Measurements from ENCODE around the gene ROR2.

ROR2 gene

DNA sequence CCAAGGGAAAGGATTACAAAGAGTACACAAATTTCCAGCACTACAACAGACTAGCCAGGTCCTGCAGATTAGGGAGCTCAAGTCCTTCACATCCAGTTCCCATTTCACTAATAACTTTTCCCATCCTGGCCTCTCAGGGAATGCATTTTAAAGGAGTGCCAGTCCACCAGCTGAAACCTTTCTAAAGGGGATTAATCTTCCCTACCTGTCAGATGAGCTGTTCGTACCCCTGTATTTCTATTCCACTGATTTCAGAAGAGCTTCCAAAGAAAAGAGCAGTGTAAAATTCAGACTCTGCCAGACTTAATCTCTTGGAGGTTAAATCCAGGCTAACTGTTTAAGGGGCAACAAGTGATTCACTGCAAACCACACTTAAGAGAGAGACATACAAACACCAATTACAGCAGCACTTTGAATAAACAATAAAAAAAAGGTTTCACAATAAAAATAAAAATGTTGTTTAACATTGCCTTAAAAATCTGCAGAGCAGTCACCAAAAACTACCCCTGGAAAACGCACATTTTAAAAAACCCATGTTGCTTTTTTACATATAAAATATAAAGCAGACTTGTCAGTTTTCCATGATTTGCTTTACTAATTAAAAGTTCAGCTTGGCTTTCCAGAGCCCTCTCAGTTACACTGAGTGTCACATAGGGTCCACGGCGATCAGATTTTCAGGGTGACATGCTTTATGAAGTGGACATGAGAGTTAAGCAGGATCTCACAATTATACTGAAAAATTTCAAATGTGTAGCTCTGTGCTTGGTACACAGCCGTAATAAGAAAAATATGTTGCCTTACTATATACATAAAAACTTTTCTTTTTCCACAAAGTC, 3.2 kb downstream of the ROR2 start:
- H3K4me3 ChIP-seq (ENCODE audit: low read depth, low read length), result no peak overlapping the region
- ChIA-PET POLR2A (no interaction called here), CTCF (interaction anchor here (1.2 to 4.2 kb wide), 4 partner anchors 7 to 176 kb away, joined by 4 to 34 read pairs (median 4); no protein-coding TSS in a partner anchor)
- no peak for TF ChIP-seq CTCF (IDR thresholded peaks at IDR 0.05; ENCODE audit: insufficient read depth, low read length, missing control alignments)
- no peak for DNase-seq (ENCODE audit: low read depth, low spot score)

DNA sequence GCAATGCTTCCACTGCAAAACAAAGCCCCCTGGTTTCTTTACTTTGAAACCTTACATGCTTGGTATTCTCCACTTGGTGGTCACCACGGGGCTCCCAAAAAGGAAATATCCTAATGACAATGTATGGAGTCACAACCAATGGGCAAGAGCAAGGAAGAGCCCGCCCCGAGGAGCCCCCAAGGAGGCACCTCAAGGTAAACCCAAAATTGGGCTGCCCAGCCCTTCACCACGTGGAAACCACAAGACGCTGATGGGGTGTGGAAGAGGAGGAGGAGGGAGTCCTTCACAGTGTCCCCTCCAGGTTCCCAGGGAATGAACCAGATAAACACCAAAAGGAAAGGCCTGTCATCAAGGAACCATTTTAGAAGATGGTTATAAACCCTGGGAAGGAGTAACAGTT, 3.8 kb downstream of the ROR2 start:
- POLR2A ChIA-PET, result no interaction called here
- CTCF ChIA-PET, result interaction anchor here (1.6 to 4.2 kb wide), 4 partner anchors 8 to 175 kb away, joined by 4 to 34 read pairs (median 6); no protein-coding TSS in a partner anchor
- no peak for TF ChIP-seq CTCF (IDR thresholded peaks at IDR 0.05; ENCODE audit: insufficient read depth, low read length, missing control alignments)
- H3K4me3 ChIP-seq (ENCODE audit: low read depth, low read length), result no peak overlapping the region
- DNase-seq (ENCODE audit: low read depth, low spot score), result no peak

- no peak for TF ChIP-seq CTCF (IDR thresholded peaks at IDR 0.05; ENCODE audit: insufficient read depth, low read length, missing control alignments)
- H3K4me3 ChIP-seq (ENCODE audit: low read depth, low read length), result no peak overlapping the region
- DNase-seq (ENCODE audit: low read depth, low spot score), result no peak
- ChIA-PET CTCF (interaction anchor here (0.9 to 4.2 kb wide), 6 partner anchors 9 to 174 kb away, joined by 4 to 34 read pairs (median 4); no protein-coding TSS in a partner anchor), POLR2A (interaction anchor here (0.9 kb wide), 1 partner anchor 9 kb away, joined by 5 read pairs; no protein-coding TSS in a partner anchor)
Observed at GRCh38 chr9:91945277-91946085, 4.5 kb downstream of the ROR2 start.

- CTCF ChIA-PET, result interaction anchor here (1.1 to 4.2 kb wide), 4 partner anchors 8 to 168 kb away, joined by 4 to 34 read pairs (median 6); no protein-coding TSS in a partner anchor
- H3K4me3 ChIP-seq (ENCODE audit: low read depth, low read length), result no peak overlapping the region
Observed at GRCh38 chr9:91944711-91945110, 5.3 kb downstream of the ROR2 start.

DNA sequence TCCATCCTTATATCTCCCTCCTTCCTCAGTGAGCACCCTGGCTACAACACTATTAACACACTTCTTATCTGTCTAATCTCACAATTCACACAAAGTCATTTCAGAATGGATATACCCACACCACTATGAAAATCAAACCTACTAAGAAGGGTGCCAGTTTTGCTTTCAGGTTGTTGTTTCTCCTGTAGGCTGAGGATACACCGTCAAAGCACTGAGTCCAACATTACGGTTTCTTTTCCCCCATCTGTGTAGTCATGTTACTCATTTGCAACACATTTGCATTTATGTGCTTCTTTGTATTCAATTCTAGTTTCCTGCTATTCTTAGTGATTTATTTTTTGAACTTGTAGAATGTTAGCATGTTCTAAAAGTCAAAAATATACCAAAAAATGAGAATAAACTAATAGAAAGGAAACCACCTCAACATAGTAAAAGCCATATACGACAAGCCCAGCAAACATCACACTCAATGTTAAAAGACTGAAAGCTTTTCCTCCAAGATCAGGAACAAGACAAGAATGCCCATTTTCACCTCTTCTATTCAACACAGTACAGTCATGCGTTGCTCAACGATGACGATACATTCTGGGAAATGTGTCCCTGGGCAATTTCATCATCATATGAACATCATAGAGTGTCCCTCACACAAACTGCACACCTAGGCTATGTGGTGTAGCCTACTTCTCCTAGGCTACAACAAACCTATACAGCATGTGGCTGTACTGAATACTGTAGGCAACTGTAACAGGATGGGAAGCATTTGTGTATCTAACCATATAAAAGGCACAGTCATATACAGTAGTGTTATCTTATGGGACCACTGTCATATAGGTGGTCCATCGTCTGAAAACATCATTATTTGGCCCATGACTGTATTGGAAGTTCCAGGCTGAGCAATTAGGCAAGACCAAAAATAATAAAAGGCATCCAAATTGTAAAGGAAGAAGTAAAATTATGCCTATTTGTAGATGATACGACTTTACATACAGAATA, 6.3 kb downstream of the ROR2 start:
- H3K4me3 ChIP-seq (ENCODE audit: low read depth, low read length), result no peak overlapping the region
- no peak for TF ChIP-seq CTCF (IDR thresholded peaks at IDR 0.05; ENCODE audit: insufficient read depth, low read length, missing control alignments)
- ChIA-PET CTCF (interaction anchor here (1.1 to 4.2 kb wide), 2 partner anchors 8 to 10 kb away, joined by 4 to 34 read pairs; no protein-coding TSS in a partner anchor), POLR2A (no interaction called here)
- no peak for DNase-seq (ENCODE audit: low read depth, low spot score)

More at GRCh38 chr9:91944711-91945110, 5.3 kb downstream of the ROR2 start:
- POLR2A ChIA-PET, result no interaction called here
- no peak for TF ChIP-seq CTCF (IDR thresholded peaks at IDR 0.05; ENCODE audit: insufficient read depth, low read length, missing control alignments)
- no peak for DNase-seq (ENCODE audit: low read depth, low spot score)
